ENCODE data around the gene KCNK10. TPM values are rescaled to one million over a fixed set of nuclear protein-coding genes. Genes with fewer than 3 reads are reported as not detected.

KCNK10 gene
- total RNA-seq, 4 donors from 2014 or later = not detected

DNA sequence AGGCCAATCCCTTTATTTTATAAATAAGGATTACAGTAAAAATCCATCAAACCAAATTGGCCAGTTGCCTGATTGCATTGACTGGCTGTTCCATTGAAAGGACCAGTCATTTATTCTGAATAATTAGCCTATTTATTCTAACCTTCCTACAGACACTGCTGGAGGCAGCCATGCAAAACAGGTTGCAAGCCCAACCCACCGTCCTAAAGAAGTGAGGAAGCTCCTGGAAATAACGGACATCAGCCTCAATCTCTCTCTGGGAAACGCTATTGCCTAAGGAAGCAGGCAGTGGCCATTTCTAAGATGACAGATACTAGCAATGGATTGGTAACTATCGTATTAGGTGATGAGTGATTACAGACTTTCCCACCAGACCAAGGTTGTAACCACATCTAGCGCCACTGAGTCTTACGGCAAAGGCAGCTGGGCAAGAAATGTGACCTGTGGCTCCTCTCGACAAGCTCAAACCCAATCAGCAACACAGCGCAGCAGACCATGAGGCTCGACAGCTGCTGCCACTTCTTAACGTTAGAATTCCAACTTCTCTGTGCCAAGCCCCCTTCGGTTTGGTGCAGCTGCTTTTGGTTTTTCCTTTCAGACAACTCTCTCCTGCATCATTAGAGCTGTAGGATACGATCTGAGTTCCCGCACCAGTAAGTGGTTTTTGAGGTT is 134.2 kb downstream of the KCNK10 start:
- TF ChIP-seq CTCF (IDR thresholded peaks at IDR 0.05; ENCODE audit: low read depth) = no peak

DNA sequence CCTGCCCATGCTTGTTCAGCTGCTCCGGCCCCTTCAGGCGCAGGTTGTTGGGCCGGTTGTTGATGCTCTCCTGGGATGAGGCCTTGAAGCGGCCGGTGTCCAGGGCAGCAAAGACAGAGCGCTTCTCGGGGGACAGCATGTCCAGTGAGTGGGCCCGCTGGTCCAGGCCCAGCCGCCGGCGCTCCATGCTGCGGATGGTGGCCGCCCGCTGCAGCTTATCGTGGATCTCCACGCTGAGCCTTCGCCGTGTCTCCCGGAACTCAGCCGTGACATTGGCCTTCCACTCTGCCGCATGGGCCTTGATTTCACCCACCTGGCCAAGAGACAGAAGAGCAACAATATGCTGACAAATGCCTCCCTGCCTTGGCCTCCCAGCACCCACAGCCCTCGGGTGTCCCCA is 137.2 kb downstream of the KCNK10 start:
- no peak for TF ChIP-seq CTCF (IDR thresholded peaks at IDR 0.05; ENCODE audit: low read depth)

- TF ChIP-seq CTCF (IDR thresholded peaks at IDR 0.05; ENCODE audit: low read depth) = no peak
These were observed 138.1 kb downstream of the KCNK10 start for GRCh38 chr14:88184956-88185355.

DNA sequence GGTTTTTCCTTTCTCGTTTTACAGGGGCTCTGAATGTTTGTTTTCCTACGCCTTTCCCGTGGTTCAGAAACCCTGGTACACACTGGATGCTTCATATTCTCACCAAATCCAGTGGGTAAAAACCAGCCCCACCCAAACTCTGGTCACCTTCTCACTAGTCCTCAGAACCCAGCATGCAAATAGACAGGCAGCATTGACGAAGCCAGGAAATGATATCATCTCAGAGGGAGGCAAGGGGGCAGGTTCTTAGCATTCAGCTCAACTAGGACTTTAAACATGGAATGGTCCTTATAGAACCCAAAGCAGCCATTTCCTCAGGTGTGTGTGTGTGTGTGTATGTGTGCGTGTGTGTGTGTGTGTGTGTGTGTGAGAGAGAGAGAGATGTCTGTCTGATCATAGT is 142.0 kb downstream of the KCNK10 start:
- TF ChIP-seq CTCF (IDR thresholded peaks at IDR 0.05; ENCODE audit: low read depth) = no peak

DNA sequence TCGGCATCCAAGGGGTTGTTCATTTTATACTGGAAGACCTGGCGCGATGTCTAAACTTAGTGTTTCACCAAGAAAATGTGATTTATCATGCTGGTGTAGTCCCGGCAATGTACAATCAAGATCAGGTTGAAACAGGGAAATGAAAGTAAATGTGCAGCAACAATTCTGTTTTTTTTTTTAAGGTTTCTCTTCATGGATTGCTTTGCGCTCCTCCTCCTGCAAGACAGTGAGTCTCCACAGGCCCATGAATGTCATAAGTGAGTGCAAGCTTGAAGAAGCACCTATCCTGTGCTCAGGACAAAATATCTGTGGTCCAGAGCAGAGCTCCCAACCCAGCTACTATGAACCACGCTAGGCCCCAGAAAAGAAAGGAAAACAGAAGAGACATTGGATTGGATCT is 143.4 kb downstream of the KCNK10 start:
- TF ChIP-seq CTCF (IDR thresholded peaks at IDR 0.05; ENCODE audit: low read depth) = no peak

DNA sequence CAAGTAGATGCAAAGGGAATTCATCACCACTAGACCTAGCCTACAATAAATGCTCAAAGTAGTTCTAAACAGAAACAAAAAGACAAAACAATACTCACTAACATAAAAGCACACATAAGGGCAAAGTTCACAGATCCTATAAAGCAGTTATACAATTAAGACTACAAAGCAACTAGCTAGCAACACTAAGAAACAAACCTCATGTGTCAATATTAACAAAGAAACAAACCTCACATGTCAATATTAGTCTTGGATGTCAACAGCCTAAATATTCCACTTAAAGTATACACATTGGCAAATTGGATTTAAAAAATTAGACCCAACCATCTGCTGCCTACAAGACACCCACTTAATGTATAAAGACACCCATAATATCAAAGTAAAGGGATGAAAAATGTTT is 152.7 kb downstream of the KCNK10 start:
- TF ChIP-seq CTCF (IDR thresholded peaks at IDR 0.05; ENCODE audit: low read depth) = no peak

DNA sequence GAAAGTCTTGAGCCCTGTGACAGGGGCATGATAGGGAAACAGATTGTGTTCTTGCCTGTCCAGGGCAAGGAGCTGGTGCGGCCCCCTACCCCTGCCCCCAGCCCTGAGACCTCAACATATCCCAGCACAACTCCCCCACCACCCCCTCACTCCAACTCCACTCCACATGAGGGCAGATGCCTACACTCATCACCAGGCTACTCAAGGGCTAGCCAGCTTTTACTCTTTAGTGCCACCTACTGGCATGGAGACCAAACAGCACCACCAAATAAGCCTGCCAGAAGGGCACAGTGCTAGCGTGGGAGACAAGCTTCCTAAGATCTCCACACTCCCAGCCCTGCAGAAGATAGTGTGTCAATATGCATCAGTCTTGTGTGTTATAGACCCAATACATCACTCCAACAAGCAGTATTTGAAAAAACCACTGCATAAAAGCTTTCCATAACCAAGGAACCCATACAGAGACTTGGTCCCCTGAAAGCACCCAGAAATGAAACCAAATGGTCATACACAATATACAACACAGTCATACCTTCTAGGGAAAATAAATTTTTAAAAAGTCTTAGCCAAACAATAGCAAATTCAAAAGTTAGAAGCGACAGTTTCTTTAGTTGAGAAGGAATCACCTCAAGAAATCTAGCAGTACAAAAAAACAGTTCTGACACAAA is 154.4 kb downstream of the KCNK10 start:
- no peak for TF ChIP-seq CTCF (IDR thresholded peaks at IDR 0.05; ENCODE audit: low read depth)

Data from subcutaneous adipose tissue (tissue), 4 donors.